ENCODE measurements around the gene PPP1R15B. TPM values are rescaled to one million over a fixed set of nuclear protein-coding genes. Genes with fewer than 3 reads are reported as not detected.

The PPP1R15B gene
- total RNA-seq, 4 donors from 2014 or later = 20.5 to 58.9 (median 46.4) TPM

GRCh38 chr1:204410688-204411450 lies 748 bp downstream of the PPP1R15B start:
- Histone ChIP-seq H3K27ac (peak overlapping the region; percentile 95 to 96), H3K9me3 (no peaks in the 10 kb centered on the region), H3K4me1 (no peaks in the 10 kb centered on the region), H3K27me3 (no peaks in the 10 kb centered on the region), H3K4me3 (peak overlapping the region; percentile 64 to 83), H3K36me3 (no peaks in the 10 kb centered on the region)
- intact Hi-C loops (cut with DNase I; ENCODE audit: low total_unique reads) = no loop called here
- DNase-seq = peak; percentile 47 to 50
- TF ChIP-seq CTCF (IDR thresholded peaks at IDR 0.05) (no peak), POLR2A (IDR thresholded peaks at IDR 0.05) (no peak)

- TF ChIP-seq POLR2A (IDR thresholded peaks at IDR 0.05) = no peak
- no peak for TF ChIP-seq CTCF (IDR thresholded peaks at IDR 0.05)
- Histone ChIP-seq H3K27me3 (no peaks in the 10 kb centered on the region), H3K27ac (peak overlapping the region; percentile 95 to 96), H3K9me3 (no peaks in the 10 kb centered on the region), H3K4me1 (no peaks in the 10 kb centered on the region), H3K4me3 (peak overlapping the region; percentile 64 to 83), H3K36me3 (no peaks in the 10 kb centered on the region)
- DNase-seq = no peak
- intact Hi-C loops (cut with DNase I; ENCODE audit: low total_unique reads) = no loop called here
Observed at GRCh38 chr1:204409836-204410687, 1.6 kb downstream of the PPP1R15B start.

GRCh38 chr1:204409123-204409522 lies 2.5 kb downstream of the PPP1R15B start:
- Histone ChIP-seq H3K27me3 (no peaks in the 10 kb centered on the region), H3K27ac (peak overlapping the region; percentile 95 to 96), H3K36me3 (no peaks in the 10 kb centered on the region), H3K4me1 (no peaks in the 10 kb centered on the region), H3K9me3 (no peaks in the 10 kb centered on the region), H3K4me3 (peak overlapping the region; percentile 64 to 83)
- no peak for TF ChIP-seq CTCF (IDR thresholded peaks at IDR 0.05)
- TF ChIP-seq POLR2A (IDR thresholded peaks at IDR 0.05) = no peak
- DNase-seq = no peak
- intact Hi-C loops (cut with DNase I; ENCODE audit: low total_unique reads) = no loop called here

- Histone ChIP-seq H3K27me3 (no peaks in the 10 kb centered on the region), H3K4me3 (peak overlapping the region; percentile 64 to 83), H3K36me3 (no peaks in the 10 kb centered on the region), H3K9me3 (no peaks in the 10 kb centered on the region), H3K4me1 (no peaks in the 10 kb centered on the region), H3K27ac (peak overlapping the region; percentile 11 to 96)
- intact Hi-C loops (cut with DNase I; ENCODE audit: low total_unique reads) = no loop called here
- no peak for TF ChIP-seq CTCF (IDR thresholded peaks at IDR 0.05)
- TF ChIP-seq POLR2A (IDR thresholded peaks at IDR 0.05) = no peak
- DNase-seq = no peak
Observed at GRCh38 chr1:204408602-204409001, 3.0 kb downstream of the PPP1R15B start.

- Histone ChIP-seq H3K4me1 (no peaks in the 10 kb centered on the region), H3K36me3 (no peaks in the 10 kb centered on the region), H3K4me3 (peak overlapping the region; percentile 64 to 83), H3K27me3 (no peaks in the 10 kb centered on the region), H3K9me3 (no peaks in the 10 kb centered on the region), H3K27ac (peak overlapping the region; percentile 11 to 96)
- no peak for TF ChIP-seq CTCF (IDR thresholded peaks at IDR 0.05)
- TF ChIP-seq POLR2A (IDR thresholded peaks at IDR 0.05) = no peak
- peak; percentile 67 to 79 for DNase-seq
- intact Hi-C loops (cut with DNase I; ENCODE audit: low total_unique reads) = no loop called here
Observed at GRCh38 chr1:204408074-204408507, 3.5 kb downstream of the PPP1R15B start.

All from uterus (tissue), 4 donors.